NCI-H2196 treated with DMSO at 0.1 percent for 48 hours (cell line): Measurements from ENCODE around the gene CDHR2.

Experiments used
- DNase-seq: peaks from one replicate; lab custom pipeline; 2025; ENCODE audit not compliant: unreplicated experiment; lab: John Stamatoyannopoulos, UW

Gene CDHR2

GRCh38 chr5:176616511-176616910 is 67.4 kb downstream of the CDHR2 start:
- no peak for DNase-seq

GRCh38 chr5:176618783-176619182 is 69.6 kb downstream of the CDHR2 start:
- DNase-seq, result no peak

- peak; percentile 83 for DNase-seq
Observed at GRCh38 chr5:176619203-176619568, 70.0 kb downstream of the CDHR2 start.

GRCh38 chr5:176619569-176620332 is 70.6 kb downstream of the CDHR2 start:
- DNase-seq, result no peak

DNA sequence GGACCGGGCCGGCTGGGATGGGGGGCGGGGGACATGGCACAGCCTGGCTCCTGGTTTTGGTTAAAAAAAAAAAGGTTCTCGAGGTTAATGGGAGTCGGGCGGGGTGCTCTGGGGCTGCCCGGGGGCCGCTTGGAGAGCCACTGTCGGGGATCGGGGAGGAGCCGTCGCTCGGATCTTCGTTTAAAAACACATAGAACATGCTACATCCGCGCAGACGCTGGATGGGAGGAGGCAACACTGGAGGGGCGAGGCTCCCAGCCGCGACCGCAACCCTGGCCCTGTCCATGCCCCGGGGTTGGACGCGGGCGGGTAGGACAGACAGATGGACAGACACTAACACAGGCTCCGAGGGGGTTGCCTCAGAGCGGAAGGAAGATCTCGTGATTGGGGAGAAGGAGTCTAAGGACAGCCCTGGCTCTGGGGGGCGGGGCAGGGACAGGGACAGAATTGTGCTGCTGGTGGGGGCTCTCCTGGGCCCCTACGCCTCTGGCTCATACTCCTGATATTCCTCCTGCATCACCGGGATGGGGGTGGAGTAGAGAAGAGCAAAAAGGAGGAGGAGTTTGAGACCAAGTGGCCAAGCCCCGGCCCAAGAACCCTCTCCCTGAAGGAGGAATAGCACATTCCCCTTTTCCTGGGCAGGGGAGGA is 71.3 kb downstream of the CDHR2 start:
- no peak for DNase-seq

GRCh38 chr5:176621661-176622079 is 72.5 kb downstream of the CDHR2 start:
- DNase-seq, result no peak

DNA sequence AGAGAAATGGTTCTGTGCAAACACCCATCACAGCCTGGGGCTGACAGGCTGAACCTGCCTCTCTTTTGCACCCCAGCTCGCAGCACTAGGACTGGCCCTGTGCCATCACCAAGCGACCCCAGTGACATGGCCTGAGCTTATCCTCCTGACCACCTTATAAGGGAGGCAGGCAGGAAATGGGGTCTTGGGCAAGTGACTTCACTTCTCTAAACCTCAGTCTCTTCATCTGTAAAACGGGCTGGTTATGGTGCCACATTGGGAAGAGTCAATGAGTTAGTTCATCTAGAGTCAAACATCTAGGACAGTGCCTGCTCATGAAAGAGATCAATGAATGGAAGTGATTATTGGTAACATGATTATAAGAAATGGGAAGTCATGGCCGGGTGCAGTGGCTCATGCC is 75.0 kb downstream of the CDHR2 start:
- no peak for DNase-seq

DNA sequence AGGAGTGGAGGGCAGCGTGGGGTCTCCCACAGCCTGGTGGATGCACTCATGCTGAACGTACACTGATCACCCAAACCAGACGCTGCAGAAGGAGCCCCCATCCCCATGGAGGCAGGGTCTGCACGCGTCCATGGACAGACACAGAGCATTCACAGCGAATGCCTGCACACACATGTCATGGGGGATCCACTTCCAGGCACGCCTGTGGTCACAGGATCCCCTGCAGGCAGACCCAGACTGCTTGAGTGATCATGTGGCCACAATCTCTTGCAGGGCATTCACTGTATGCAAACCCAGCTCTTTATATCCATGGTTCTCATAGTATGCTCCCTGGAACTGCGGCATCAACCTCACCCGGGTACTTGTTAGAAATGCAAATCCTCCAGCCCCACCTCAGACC is 75.8 kb downstream of the CDHR2 start:
- DNase-seq, result no peak

GRCh38 chr5:176625512-176625911 is 76.4 kb downstream of the CDHR2 start:
- DNase-seq, result no peak

- DNase-seq, result no peak
Observed at GRCh38 chr5:176625966-176626875, 77.1 kb downstream of the CDHR2 start.

DNA sequence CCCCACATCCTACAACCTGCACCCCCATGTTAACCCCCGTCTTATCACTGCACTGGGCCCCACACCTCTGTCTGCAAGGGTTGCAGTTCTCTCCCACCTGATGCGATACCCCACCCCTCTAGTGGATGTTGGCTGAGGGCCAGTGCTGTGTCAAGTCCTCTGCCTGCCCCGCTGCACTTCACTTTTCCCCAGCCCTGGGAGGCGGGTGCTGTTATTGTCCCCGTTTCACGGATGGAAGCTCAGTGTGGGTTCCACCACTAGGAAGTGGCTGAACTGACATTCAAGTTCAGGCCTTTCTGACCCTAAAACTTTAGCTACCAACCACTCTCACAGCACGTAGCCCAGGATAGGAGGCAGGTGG is 77.7 kb downstream of the CDHR2 start:
- no peak for DNase-seq

- no peak for DNase-seq
Observed at GRCh38 chr5:176627582-176627981, 78.4 kb downstream of the CDHR2 start.

DNA sequence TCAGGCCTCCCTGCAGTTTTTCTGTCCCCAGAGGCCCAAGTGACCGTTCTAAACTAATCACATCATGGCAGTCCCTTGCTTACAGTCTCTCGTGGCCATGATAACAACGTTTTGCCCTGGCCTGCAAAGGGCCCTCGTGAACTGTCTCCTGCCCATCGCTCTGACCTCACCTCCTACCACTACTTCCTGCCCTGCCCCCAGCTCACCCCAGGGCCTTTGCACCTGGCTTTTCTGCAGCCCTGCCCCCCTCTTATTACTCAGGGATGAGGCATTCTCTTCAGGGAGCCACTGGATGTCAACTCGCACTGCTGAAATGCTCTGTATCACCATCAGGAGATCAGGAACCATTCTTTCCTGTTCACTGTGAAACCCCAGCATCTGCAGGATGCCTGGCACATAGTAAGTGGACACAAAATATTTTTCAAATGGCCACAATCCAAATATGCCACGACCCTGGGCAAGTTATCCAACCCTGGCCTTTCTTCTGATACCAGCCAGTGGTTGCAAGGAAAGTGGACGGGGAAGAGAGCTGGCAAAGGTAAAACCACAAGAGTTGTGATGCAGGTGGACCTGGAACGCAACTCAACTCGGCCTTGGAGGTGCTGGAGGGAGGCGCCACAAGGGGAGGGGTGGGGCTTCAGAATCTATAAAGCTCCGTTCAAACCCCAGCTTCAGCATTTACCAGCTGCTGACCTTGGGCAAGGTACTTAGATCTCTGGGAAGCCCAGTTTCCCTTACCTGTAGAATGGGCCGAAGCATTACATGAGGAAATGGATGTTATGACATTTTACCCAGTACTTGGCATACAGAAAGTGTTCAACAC is 79.5 kb downstream of the CDHR2 start:
- no peak for DNase-seq

DNA sequence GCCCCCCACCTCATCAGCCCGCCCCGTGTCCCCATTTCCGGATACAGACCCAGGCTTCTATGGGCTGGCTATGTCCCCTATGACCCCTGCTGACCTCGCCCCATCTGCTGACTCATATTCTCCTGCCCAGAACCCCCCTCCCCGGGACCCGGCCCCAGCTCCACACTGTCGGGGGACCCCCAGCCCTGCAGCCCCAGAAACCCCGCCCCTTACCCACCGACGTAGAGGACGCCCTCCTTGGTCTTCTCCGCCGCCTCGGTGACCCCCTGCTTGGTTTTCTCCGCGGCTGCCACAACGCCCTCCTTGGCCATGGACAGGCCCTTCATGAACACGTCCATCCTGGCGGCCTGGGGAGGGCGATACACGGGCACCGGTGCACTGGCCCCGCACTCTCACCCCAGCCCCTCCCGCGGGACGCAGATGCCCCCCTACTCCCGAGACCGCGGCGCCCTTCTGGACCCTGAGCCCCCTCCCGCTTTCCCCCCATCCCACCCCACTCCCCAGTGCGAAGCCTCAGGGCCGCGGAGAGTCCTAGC is 80.2 kb downstream of the CDHR2 start:
- no peak for DNase-seq

DNA sequence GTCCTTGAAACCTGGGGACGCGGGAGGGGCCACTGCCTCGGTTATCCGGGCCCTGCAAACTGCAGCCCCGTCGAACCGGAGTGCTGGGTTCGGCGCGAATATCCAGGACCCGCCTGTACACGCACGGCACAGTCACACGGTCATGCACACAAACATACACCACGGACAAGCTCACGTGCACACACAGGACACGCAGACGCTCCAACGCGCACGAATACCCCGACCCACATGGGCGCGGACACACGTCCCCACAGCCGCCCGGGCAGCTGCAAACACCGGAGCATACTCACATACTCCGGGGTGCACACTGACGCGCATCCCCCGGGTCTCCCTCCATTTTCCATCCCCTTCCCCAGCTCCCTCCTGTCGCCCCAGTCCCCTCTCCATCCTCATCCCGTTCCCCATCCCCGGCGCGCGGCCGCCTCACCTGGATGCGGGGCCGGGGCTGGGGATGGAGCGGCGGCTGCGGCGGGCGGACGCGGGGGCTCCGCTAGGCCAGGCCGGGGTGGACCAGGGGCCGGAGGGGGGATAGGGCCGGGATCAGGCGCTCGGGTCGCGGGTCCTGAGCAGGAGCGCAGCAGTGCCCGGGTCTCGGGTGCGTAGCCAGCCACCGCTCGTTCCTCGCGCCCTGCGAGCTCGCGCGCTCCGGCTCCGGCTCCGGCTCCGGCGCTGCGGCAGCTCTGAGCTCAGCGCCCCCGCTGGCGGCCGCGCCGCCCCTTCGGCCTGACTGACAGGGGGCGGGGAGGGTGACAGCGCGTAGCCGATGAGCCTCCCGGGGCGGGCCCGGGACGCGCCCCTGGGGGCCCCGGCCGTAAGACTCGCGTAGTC is 80.9 kb downstream of the CDHR2 start, which contains the start of the genes EIF4E1B and SNCB:
EIF4E1B (plus strand) TSS at position 823 of the 828 bp plus-strand sequence. CDS start 12,113 bp downstream, outside the sequence.
SNCB (minus strand) TSS at position 682 of the 828 bp plus-strand sequence. CDS start 880 bp downstream, outside the sequence.
- DNase-seq, result no peak

DNA sequence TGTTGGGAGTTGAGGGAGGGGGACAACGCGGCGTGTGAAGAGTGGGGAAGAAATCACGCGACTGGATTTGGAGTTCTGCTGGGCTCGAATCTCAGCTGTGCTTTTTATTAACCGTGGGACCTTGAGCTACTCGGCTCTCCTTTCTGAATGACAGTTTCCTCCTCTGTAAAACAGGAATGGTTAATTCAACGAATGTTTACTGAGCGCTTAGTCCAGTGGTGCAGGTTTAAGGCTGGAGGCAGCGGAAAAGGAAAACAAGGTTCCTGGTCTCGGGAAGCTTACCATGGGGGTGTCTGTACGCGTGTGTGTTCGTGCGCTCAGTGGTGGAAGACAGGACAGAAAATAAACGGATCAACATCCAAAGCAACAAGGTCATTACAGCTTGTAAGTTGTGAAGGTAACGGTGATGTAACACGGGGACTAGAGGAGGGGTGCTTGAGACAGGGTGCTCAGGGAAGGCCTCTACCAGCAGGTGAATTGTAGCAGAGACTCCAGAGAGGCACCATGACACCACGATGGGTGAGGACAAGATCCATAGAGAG is 81.6 kb downstream of the CDHR2 start:
- DNase-seq, result no peak

DNA sequence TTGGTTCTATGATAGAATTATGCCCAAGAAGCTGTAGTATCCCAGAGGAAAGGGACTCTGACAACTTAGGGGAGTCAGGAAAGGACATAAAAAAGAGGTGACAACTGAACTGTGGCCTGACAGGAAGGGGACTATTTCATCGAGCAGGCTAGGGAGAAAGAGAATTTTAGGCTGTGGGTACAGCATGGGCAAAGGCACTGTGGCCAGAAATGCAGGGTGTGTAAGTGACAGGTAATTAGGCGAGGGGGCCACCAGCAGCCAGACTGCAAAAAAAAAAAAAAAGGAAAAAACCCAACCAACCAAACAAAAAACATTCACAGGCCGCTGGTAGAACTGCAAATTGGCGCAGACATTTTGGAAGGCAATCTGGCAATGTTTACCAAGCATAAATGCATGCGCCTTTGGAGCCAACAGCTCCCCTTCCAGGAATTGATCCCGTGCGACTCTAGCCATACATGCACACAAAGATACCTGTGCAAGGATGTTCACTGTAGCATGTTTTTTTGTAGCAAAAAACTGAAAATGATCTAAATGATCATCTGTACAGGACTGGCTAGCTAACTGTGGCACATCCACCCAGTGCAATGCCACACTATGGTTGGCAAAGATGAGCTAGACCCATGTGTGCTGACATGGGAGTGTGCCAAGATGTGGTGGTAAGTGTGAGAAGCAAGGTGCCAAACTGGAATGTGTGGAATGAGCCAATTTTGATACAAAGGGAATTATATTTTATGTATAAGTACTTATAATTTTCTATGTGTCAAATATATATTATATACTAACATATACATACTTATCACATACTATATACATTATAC is 82.5 kb downstream of the CDHR2 start:
- DNase-seq, result no peak

- DNase-seq, result no peak
Observed at GRCh38 chr5:176632745-176633144, 83.6 kb downstream of the CDHR2 start.
